Ishikawa (cell line): ENCODE data around the gene NSUN7.

Experiments
- CEBPB ChIP-seq: IDR thresholded peaks from 2 replicates; pipeline ENCODE4 v1.6.1; 2012
- CREB1 ChIP-seq: IDR thresholded peaks from 2 replicates; pipeline ENCODE4 v1.6.1; 2012; ENCODE audit warnings: low read depth
- EGR1 ChIP-seq: IDR thresholded peaks from 2 replicates; pipeline ENCODE4 v1.6.1; 2012
- EP300 ChIP-seq: IDR thresholded peaks from 2 replicates; pipeline ENCODE4 v1.6.1; 2012; ENCODE audit warnings: borderline replicate concordance
- FOXM1 ChIP-seq: IDR thresholded peaks from 2 replicates; pipeline ENCODE4 v1.6.1; 2012; ENCODE audit warnings: low read depth, borderline replicate concordance
- NFIC ChIP-seq: IDR thresholded peaks from 2 replicates; pipeline ENCODE4 v1.6.1; 2012
- RAD21 ChIP-seq: IDR thresholded peaks from 2 replicates; pipeline ENCODE4 v1.6.1; 2012; ENCODE audit warnings: low read depth
- TAF1 ChIP-seq: IDR thresholded peaks from 2 replicates; pipeline ENCODE4 v1.6.1; 2012; ENCODE audit warnings: low read depth, mild to moderate bottlenecking
- TCF12 ChIP-seq: IDR thresholded peaks from 2 replicates; pipeline ENCODE4 v1.6.1; 2012; ENCODE audit warnings: low read depth
- TEAD4 ChIP-seq: IDR thresholded peaks from 2 replicates; pipeline ENCODE4 v1.6.1; 2012
- USF1 ChIP-seq: IDR thresholded peaks from 2 replicates; pipeline ENCODE4 v1.6.1; 2012
- YY1 ChIP-seq: IDR thresholded peaks from 2 replicates; pipeline ENCODE4 v1.6.1; 2012; ENCODE audit warnings: low read depth
- ZBTB7A ChIP-seq: IDR thresholded peaks from 2 replicates; pipeline ENCODE4 v1.6.1; 2012; ENCODE audit warnings: low read depth
- TF ChIP-seq, protein P1 (sequence below): IDR thresholded peaks from 2 replicates; pipeline ENCODE4 v1.6.1; 2012
- TF ChIP-seq, protein P2 (sequence below): IDR thresholded peaks from 2 replicates; pipeline ENCODE4 v1.6.1; 2012; ENCODE audit warnings: low read depth, mild to moderate bottlenecking

The NSUN7 gene

GRCh38 chr4:40837094-40837870 is 87.5 kb downstream of the NSUN7 start:
- TF ChIP-seq, protein P1, sequence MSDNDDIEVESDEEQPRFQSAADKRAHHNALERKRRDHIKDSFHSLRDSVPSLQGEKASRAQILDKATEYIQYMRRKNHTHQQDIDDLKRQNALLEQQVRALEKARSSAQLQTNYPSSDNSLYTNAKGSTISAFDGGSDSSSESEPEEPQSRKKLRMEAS = no peak
- no peak for TF ChIP-seq TCF12
- TF ChIP-seq RAD21 = no peak
- TF ChIP-seq TAF1 = no peak
- no peak for TF ChIP-seq NFIC
- TF ChIP-seq ZBTB7A = no peak
- TF ChIP-seq, protein P2, sequence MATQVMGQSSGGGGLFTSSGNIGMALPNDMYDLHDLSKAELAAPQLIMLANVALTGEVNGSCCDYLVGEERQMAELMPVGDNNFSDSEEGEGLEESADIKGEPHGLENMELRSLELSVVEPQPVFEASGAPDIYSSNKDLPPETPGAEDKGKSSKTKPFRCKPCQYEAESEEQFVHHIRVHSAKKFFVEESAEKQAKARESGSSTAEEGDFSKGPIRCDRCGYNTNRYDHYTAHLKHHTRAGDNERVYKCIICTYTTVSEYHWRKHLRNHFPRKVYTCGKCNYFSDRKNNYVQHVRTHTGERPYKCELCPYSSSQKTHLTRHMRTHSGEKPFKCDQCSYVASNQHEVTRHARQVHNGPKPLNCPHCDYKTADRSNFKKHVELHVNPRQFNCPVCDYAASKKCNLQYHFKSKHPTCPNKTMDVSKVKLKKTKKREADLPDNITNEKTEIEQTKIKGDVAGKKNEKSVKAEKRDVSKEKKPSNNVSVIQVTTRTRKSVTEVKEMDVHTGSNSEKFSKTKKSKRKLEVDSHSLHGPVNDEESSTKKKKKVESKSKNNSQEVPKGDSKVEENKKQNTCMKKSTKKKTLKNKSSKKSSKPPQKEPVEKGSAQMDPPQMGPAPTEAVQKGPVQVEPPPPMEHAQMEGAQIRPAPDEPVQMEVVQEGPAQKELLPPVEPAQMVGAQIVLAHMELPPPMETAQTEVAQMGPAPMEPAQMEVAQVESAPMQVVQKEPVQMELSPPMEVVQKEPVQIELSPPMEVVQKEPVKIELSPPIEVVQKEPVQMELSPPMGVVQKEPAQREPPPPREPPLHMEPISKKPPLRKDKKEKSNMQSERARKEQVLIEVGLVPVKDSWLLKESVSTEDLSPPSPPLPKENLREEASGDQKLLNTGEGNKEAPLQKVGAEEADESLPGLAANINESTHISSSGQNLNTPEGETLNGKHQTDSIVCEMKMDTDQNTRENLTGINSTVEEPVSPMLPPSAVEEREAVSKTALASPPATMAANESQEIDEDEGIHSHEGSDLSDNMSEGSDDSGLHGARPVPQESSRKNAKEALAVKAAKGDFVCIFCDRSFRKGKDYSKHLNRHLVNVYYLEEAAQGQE = no peak
- no peak for TF ChIP-seq TEAD4
- TF ChIP-seq YY1 = no peak
- TF ChIP-seq EGR1 = no peak

GRCh38 chr4:40838742-40839141 is 89.0 kb downstream of the NSUN7 start:
- TF ChIP-seq USF1 (no peak), EP300 (no peak), TEAD4 (no peak), YY1 (no peak), CEBPB (no peak), NFIC (no peak), TCF12 (no peak), ZBTB7A (no peak), TAF1 (no peak), CREB1 (no peak), FOXM1 (no peak)
- TF ChIP-seq, protein P2 = no peak
- TF ChIP-seq, protein P1 = no peak

DNA sequence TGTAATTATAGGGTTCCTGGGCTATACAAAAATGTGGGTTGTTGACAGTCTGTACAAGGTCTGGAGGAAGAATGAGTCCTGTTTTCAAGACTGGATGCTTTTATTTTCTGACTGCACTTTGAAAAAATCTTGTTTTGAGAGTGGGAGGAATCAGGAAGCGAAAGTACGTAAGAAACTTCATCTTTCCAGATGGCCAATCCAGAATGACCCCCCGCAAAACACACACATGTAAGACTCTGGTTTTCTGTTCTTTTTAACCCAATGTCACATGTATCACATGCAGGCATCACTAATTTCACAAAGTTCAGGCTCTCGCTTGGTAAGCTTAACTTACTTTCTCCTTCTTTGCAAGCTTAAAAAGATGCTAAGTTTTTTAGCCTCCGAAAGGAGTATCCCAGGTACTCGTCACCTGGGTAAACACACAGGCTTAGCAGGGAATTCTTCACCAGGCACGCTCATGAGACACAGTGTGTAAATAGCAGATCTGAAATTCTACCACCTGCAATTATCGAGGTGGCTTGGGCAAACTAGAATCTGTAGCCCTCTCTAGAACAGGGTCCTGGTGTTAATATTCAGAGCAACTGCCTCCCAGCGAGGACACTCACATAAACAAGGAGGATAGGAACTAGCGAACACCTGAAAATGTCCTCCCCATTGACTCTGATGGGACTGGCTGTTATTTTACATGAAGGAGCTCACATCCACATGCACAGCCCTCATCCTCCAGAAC is 90.7 kb downstream of the NSUN7 start:
- TF ChIP-seq, protein P2 = no peak
- no peak for TF ChIP-seq EP300
- TF ChIP-seq TCF12 = no peak
- TF ChIP-seq TEAD4 = no peak
- no peak for TF ChIP-seq CEBPB
- no peak for TF ChIP-seq RAD21
- TF ChIP-seq, protein P1 = no peak
- TF ChIP-seq NFIC = no peak
- no peak for TF ChIP-seq CREB1
- no peak for TF ChIP-seq EGR1
- TF ChIP-seq FOXM1 = no peak
- no peak for TF ChIP-seq USF1
- no peak for TF ChIP-seq ZBTB7A

DNA sequence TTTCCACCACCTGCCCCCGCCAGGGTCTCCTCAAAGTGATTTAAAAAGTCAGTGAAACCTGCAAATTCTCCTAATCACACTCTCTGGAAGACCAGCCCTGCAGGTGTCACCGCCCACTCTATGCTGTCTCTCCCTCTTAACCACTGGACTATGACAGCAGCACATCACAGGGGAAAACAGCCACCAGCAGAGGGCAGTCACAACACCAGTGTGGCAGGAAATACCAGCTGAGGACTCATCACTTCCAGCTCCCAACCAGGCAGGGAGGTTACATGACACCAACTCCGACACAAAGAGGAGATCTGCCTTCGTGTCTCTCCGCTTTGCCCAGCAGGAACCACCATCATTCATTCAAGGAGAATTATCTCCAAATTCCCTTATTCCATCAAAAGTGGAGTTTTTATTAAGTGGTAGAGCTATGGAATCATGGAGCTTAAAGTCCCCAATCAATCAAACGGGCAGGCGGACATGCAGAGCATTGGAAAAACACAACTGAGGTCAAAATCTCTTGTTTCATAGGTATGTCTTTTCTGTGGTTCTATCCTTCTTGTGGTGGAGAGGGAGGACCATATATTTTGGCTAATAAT is 91.3 kb downstream of the NSUN7 start:
- TF ChIP-seq USF1 = no peak
- TF ChIP-seq ZBTB7A = no peak
- peak; percentile 68 for TF ChIP-seq RAD21
- no peak for TF ChIP-seq TAF1
- TF ChIP-seq EP300 = no peak
- peak; percentile 59; the same call in 1 of the 2 replicates for TF ChIP-seq YY1
- TF ChIP-seq, protein P1 = no peak
- TF ChIP-seq CEBPB = no peak
- TF ChIP-seq TEAD4 = peak; percentile 70
- TF ChIP-seq CREB1 = no peak
- TF ChIP-seq EGR1 = peak; percentile 60; the same call in 1 of the 2 replicates
- TF ChIP-seq, protein P2 = no peak
